ENCODE data around the gene LCN10. TPM values are rescaled to one million over a fixed set of nuclear protein-coding genes. Genes with fewer than 3 reads are reported as not detected.

The LCN10 gene
- total RNA-seq, 1 experiment from 2014 or later = not detected

Small RNAs within 50 kb of the gene (microRNA-seq; reads per million reads assigned to microRNA genes)
- not detected for gene MIR6722 (ENCODE audit: unreplicated experiment)

Other genes starting within 250 kb of the LCN10 start
- 13.4 TPM for gene NOTCH1, start 196.9 kb downstream of the LCN10 start, total RNA-seq (2021; ENCODE audit: unreplicated experiment)
- 42.3 TPM for gene EGFL7, start 80.0 kb downstream of the LCN10 start, total RNA-seq (2021; ENCODE audit: unreplicated experiment)
- gene AGPAT2, start 55.5 kb downstream of the LCN10 start, total RNA-seq (2021; ENCODE audit: unreplicated experiment) = 77.9 TPM
- gene DIPK1B, start 30.4 kb downstream of the LCN10 start, total RNA-seq (2021; ENCODE audit: unreplicated experiment) = 10.6 TPM
- not detected for gene LCN6, start 5.6 kb upstream of the LCN10 start, total RNA-seq (2021; ENCODE audit: unreplicated experiment)
- gene LCN8, start 15.3 kb upstream of the LCN10 start, total RNA-seq (2021; ENCODE audit: unreplicated experiment) = not detected
- gene LCN15, start 21.6 kb upstream of the LCN10 start, total RNA-seq (2021; ENCODE audit: unreplicated experiment) = 0.05 TPM
- 53.5 TPM for gene TMEM141, start 48.4 kb upstream of the LCN10 start, total RNA-seq (2021; ENCODE audit: unreplicated experiment)
- gene CCDC183, start 53.4 kb upstream of the LCN10 start, total RNA-seq (2021; ENCODE audit: unreplicated experiment) = 0.62 TPM
- gene RABL6, start 65.0 kb upstream of the LCN10 start, total RNA-seq (2021; ENCODE audit: unreplicated experiment) = 106 TPM
- 7.2 TPM for gene AJM1, start 99.5 kb upstream of the LCN10 start, total RNA-seq (2021; ENCODE audit: unreplicated experiment)
- gene PHPT1, start 106.5 kb upstream of the LCN10 start, total RNA-seq (2021; ENCODE audit: unreplicated experiment) = 204 TPM
- 6.3 TPM for gene MAMDC4, start 109.4 kb upstream of the LCN10 start, total RNA-seq (2021; ENCODE audit: unreplicated experiment)
- 270 TPM for gene EDF1, start 123.4 kb upstream of the LCN10 start, total RNA-seq (2021; ENCODE audit: unreplicated experiment)
- 48.7 TPM for gene TRAF2, start 143.6 kb upstream of the LCN10 start, total RNA-seq (2021; ENCODE audit: unreplicated experiment)
- 72.6 TPM for gene FBXW5, start 201.8 kb upstream of the LCN10 start, total RNA-seq (2021; ENCODE audit: unreplicated experiment)
- 2.9 TPM for gene C8G, start 202.3 kb upstream of the LCN10 start, total RNA-seq (2021; ENCODE audit: unreplicated experiment)
- 2.5 TPM for gene LCN12, start 209.3 kb upstream of the LCN10 start, total RNA-seq (2021; ENCODE audit: unreplicated experiment)
- gene PTGDS, start 234.6 kb upstream of the LCN10 start, total RNA-seq (2021; ENCODE audit: unreplicated experiment) = 13.7 TPM
- gene LCNL1, start 240.1 kb upstream of the LCN10 start, total RNA-seq (2021; ENCODE audit: unreplicated experiment) = 0.82 TPM
- 64.0 TPM for gene PAXX, start 249.5 kb upstream of the LCN10 start, total RNA-seq (2021; ENCODE audit: unreplicated experiment)